Measurements from ENCODE around the gene CD300LF. TPM values are rescaled to one million over a fixed set of nuclear protein-coding genes. Genes with fewer than 3 reads are reported as not detected.

CD300LF gene
- total RNA-seq, 1 experiment from 2014 or later = not detected

DNA sequence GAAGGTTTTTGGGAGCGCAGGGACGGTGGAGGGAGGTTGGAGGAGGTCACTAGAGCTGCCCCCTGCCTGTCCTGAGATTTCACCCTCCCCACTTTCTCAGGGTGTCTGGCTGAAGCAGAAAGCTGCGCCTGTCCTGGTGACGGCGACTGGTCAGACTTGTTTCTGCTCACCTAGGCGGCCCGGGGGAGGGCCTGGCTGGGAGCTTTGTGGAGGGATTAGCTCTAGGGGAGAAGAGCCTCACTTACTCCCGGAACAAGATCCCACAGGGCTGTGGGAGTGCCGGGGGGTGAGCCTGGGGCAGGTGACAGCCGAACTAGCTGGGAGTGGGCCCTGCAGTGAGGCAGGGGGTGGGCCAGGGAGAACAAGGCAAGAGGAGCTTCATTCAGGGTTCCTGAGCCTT, 47.2 kb upstream of the CD300LF start:
- Mint-ChIP-seq H3K27me3 (ENCODE audit: insufficient read depth, unreplicated experiment) (no peaks in the 10 kb centered on the region), H3K4me1 (ENCODE audit: insufficient read depth, unreplicated experiment) (peaks cover 24% of the 10 kb centered on the region), H3K27ac (ENCODE audit: low read depth, unreplicated experiment) (no peak overlapping the region), H3K4me3 (ENCODE audit: unreplicated experiment) (no peak overlapping the region), H3K36me3 (ENCODE audit: insufficient read depth, unreplicated experiment) (peaks cover 4% of the 10 kb centered on the region), H3K9me3 (ENCODE audit: unreplicated experiment) (no peaks in the 10 kb centered on the region)
- DNase-seq (ENCODE audit: unreplicated experiment) = no peak
- ChIA-PET CTCF (interaction anchor here (1.4 to 7.8 kb wide), 5 partner anchors 10 to 102 kb away, joined by 7 to 60 read pairs (median 8); partner anchors contain the start of gene NAT9), POLR2A (interaction anchor here (0.6 to 4.7 kb wide), 4 partner anchors 10 to 1450 kb away, joined by 3 to 29 read pairs (median 20); partner anchors contain the start of gene NAT9)
- TF ChIP-seq, protein P1, sequence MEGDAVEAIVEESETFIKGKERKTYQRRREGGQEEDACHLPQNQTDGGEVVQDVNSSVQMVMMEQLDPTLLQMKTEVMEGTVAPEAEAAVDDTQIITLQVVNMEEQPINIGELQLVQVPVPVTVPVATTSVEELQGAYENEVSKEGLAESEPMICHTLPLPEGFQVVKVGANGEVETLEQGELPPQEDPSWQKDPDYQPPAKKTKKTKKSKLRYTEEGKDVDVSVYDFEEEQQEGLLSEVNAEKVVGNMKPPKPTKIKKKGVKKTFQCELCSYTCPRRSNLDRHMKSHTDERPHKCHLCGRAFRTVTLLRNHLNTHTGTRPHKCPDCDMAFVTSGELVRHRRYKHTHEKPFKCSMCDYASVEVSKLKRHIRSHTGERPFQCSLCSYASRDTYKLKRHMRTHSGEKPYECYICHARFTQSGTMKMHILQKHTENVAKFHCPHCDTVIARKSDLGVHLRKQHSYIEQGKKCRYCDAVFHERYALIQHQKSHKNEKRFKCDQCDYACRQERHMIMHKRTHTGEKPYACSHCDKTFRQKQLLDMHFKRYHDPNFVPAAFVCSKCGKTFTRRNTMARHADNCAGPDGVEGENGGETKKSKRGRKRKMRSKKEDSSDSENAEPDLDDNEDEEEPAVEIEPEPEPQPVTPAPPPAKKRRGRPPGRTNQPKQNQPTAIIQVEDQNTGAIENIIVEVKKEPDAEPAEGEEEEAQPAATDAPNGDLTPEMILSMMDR (IDR thresholded peaks at IDR 0.05; ENCODE audit: unreplicated experiment) = no peak
- no TSS peak for BruUV-seq (replicated peaks)
- intact Hi-C loops (cut with micrococcal nuclease) = no loop called here

DNA sequence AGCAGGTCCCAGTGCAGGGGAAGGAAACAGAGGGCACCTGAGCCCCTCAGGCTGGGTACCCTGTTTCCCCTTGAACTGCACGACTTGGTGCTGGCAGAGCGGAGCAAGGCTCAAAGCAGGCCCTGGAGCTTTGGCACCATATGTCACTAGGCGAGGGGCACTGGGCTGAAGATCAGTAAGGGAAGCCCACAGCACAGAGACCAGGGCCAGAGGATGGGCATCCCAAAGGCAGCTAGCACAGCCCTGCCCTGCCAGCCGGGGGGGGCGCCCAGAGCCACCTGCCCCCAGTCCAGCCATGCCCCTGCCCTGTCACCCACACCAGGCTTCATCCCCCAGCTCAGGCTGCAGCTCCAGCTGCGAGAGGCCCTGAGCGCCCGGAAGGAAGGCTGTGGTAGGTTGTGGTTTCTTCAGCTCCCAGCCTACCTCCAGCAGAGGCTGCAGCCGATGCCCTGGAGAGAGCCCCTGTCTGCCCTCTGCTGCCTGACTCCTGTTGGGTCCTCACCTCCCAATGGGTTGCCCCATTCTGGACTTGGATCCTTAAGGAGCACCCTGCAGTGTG, 46.6 kb upstream of the CD300LF start:
- TF ChIP-seq, protein P1 (IDR thresholded peaks at IDR 0.05; ENCODE audit: unreplicated experiment) = no peak
- Mint-ChIP-seq H3K27ac (ENCODE audit: low read depth, unreplicated experiment) (peak overlapping the region; percentile 83), H3K4me1 (ENCODE audit: insufficient read depth, unreplicated experiment) (peaks cover 24% of the 10 kb centered on the region), H3K9me3 (ENCODE audit: unreplicated experiment) (no peaks in the 10 kb centered on the region), H3K27me3 (ENCODE audit: insufficient read depth, unreplicated experiment) (no peaks in the 10 kb centered on the region), H3K4me3 (ENCODE audit: unreplicated experiment) (peak overlapping the region; percentile 61), H3K36me3 (ENCODE audit: insufficient read depth, unreplicated experiment) (no peaks in the 10 kb centered on the region)
- no peak for DNase-seq (ENCODE audit: unreplicated experiment)
- ChIA-PET CTCF (interaction anchor here (1.0 to 7.8 kb wide), 6 partner anchors 9 to 102 kb away, joined by 4 to 60 read pairs (median 20); partner anchors contain the start of gene NAT9), POLR2A (interaction anchor here (0.6 to 4.7 kb wide), 4 partner anchors 9 to 1449 kb away, joined by 3 to 29 read pairs (median 20); partner anchors contain the start of gene NAT9)
- intact Hi-C loops (cut with micrococcal nuclease) = no loop called here
- BruUV-seq (replicated peaks) = no TSS peak

DNA sequence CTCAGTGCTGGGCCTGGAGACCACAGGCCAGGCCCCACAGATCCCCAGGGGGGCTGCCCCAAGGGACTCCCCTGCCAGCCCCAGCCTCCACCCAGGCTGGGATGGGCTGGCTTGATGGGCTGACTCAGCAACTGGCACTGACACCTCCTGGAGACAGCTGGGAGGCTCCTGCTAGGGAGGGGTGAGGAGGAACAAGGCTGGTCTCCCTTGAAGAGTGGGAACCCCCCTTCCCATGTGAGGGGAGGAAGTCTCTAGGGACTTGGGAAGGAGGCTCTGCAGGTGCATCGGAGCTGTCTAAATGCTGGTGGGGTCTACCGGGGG, 46.1 kb upstream of the CD300LF start:
- Mint-ChIP-seq H3K27ac (ENCODE audit: low read depth, unreplicated experiment) (peak overlapping the region; percentile 83), H3K9me3 (ENCODE audit: unreplicated experiment) (no peaks in the 10 kb centered on the region), H3K4me1 (ENCODE audit: insufficient read depth, unreplicated experiment) (peaks cover 24% of the 10 kb centered on the region), H3K4me3 (ENCODE audit: unreplicated experiment) (peak overlapping the region; percentile 61), H3K27me3 (ENCODE audit: insufficient read depth, unreplicated experiment) (no peaks in the 10 kb centered on the region), H3K36me3 (ENCODE audit: insufficient read depth, unreplicated experiment) (no peaks in the 10 kb centered on the region)
- intact Hi-C loops (cut with micrococcal nuclease) = no loop called here
- TF ChIP-seq, protein P1 (IDR thresholded peaks at IDR 0.05; ENCODE audit: unreplicated experiment) = no peak
- CTCF ChIA-PET = interaction anchor here (0.7 to 7.8 kb wide), 8 partner anchors 9 to 421 kb away, joined by 3 to 60 read pairs (median 6); partner anchors contain the start of gene NAT9
- POLR2A ChIA-PET = interaction anchor here (3.0 to 4.7 kb wide), 3 partner anchors 9 to 17 kb away, joined by 18 to 29 read pairs (median 21); partner anchors contain the start of gene NAT9
- peak; percentile 77 for DNase-seq (ENCODE audit: unreplicated experiment)
- no TSS peak for BruUV-seq (replicated peaks)

DNA sequence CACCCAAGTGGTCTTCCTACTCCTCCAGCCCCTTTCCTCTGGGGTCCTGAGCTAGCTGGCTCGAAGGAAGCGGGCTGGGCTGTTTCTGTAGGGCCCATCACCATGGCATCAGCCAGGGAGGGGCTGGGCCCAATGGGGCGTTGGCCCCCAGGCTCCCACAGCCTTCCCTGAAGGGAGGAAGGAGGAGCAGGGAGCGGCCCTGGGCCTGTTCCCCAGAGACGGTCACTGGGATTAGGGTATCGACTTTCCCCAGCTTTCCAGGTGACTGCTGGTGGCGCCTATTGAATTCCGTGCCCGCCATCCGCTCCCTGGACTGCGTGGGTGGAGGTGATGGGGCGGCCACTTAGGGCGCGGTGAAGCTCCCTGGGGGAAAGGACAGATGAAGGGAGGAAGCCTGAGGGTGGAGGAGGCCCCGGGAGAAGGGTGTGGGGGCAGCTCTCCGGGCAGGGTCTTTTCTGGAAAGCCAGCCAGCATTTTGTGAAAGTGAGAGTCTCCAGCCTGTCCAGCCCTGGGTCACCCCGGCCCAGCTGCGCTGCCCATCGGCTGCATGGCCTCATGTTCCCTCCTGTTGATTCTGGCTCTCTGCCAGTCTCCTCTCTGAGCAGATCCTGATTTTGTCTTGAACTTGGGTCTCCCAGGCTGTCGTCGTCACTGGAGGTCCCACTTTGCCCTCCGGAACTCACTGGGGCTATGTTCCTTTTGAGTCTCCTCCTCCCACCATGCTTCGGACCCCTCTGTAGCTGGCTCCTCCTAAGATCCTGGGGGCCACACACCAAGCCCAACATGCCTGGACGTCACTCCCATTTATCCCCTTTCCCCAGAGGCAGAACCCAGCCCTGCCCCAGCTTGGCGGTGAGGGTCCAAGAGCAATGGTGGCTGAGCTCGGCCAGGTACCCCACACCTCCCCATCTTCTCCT, 45.5 kb upstream of the CD300LF start:
- BruUV-seq (replicated peaks) = no TSS peak
- intact Hi-C loops (cut with micrococcal nuclease) = no loop called here
- DNase-seq (ENCODE audit: unreplicated experiment) = peak; percentile 78

More for the DNA sequence above, 45.5 kb upstream of the CD300LF start:
- peak overlapping the region; percentile 83 for H3K27ac Mint-ChIP-seq (ENCODE audit: low read depth, unreplicated experiment)
- CTCF ChIA-PET = interaction anchor here (0.7 to 7.8 kb wide), 6 partner anchors 12 to 421 kb away, joined by 3 to 60 read pairs (median 4); no protein-coding TSS in a partner anchor
- peak overlapping the region; percentile 61 for H3K4me3 Mint-ChIP-seq (ENCODE audit: unreplicated experiment)
- TF ChIP-seq, protein P1 (IDR thresholded peaks at IDR 0.05; ENCODE audit: unreplicated experiment) = no peak
- peaks cover 24% of the 10 kb centered on the region for H3K4me1 Mint-ChIP-seq (ENCODE audit: insufficient read depth, unreplicated experiment)
- H3K36me3 Mint-ChIP-seq (ENCODE audit: insufficient read depth, unreplicated experiment) = no peaks in the 10 kb centered on the region
- POLR2A ChIA-PET = interaction anchor here (0.6 to 4.7 kb wide), 7 partner anchors 8 to 186 kb away, joined by 3 to 29 read pairs (median 6); partner anchors contain the start of gene NAT9
- H3K9me3 Mint-ChIP-seq (ENCODE audit: unreplicated experiment) = no peaks in the 10 kb centered on the region
- H3K27me3 Mint-ChIP-seq (ENCODE audit: insufficient read depth, unreplicated experiment) = no peaks in the 10 kb centered on the region
